IPS-20b (cell line): Measurements from ENCODE around the gene PCDHGB4.
"Not testable (repeated sequence)": the region's sequence is repeated elsewhere in the genome, so short reads cannot be mapped to it uniquely, and the experiment has no call there.

Source experiments
- H3K27ac ChIP-seq: one replicate; pipeline ENCODE4 v1.5.1; 2013; ENCODE audit warnings: low read length
- H3K27me3 ChIP-seq: 2 replicates; pipeline ENCODE4 v1.6.1; 2013; ENCODE audit warnings: mild to moderate bottlenecking, low read length, inconsistent platforms; ENCODE audit not compliant: insufficient read depth
- H3K36me3 ChIP-seq: 2 replicates; pipeline ENCODE4 v1.6.1; 2013; ENCODE audit warnings: low read depth, mild to moderate bottlenecking, inconsistent platforms, low read length, moderate library complexity; ENCODE audit not compliant: insufficient read depth
- H3K4me1 ChIP-seq: 2 replicates; pipeline ENCODE4 v1.6.1; 2013; ENCODE audit warnings: mild to moderate bottlenecking, control low read depth, inconsistent platforms, low read length, moderate library complexity; ENCODE audit not compliant: insufficient read depth
- H3K4me3 ChIP-seq: 2 replicates; pipeline ENCODE4 v1.5.1; 2013; ENCODE audit warnings: mild to moderate bottlenecking, low read length, inconsistent platforms
- H3K9ac ChIP-seq: 2 replicates; pipeline ENCODE4 v1.6.1; 2013; ENCODE audit warnings: low read depth, mild to moderate bottlenecking, inconsistent platforms, low read length, moderate library complexity
- H3K9me3 ChIP-seq: 2 replicates; pipeline ENCODE4 v1.6.1; 2013; ENCODE audit warnings: mild to moderate bottlenecking, low read depth, low read length, inconsistent platforms; ENCODE audit not compliant: insufficient read depth

Gene PCDHGB4

DNA sequence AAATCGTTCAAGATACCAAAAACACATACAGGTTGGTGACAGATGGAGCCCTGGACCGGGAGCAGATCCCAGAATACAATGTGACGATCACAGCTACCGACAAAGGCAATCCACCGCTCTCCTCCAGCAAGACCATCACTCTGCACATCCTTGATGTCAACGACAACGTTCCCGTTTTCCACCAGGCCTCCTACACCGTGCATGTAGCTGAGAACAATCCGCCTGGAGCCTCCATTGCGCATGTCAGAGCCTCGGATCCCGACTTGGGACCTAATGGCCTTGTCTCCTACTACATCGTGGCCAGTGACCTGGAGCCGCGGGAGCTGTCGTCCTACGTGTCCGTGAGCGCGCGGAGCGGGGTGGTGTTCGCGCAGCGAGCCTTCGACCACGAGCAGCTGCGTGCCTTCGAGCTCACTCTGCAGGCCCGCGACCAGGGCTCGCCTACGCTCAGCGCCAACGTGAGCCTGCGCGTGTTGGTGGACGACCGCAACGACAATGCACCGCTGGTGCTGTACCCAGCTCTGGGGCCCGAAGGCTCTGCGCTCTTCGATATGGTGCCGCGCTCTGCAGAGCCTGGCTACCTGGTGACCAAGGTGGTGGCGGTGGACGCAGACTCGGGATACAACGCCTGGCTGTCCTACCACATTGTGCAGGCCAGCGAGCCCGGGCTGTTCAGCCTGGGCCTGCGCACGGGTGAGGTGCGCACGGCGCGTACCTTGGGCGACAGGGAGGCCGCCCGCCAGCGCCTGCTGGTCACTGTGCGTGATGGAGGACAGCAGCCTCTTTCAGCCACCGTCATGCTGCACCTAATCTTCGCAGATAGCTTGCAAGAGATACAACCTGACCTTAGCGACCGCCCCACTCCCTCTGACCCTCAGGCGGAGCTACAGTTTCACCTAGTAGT, 15.7 kb upstream of the PCDHGB4 start:
- Histone ChIP-seq H3K27ac (no peak overlapping the region), H3K9me3 (peaks cover 67% of the 10 kb centered on the region), H3K4me3 (no peak overlapping the region; the same call in 1 of the 2 replicates)

DNA sequence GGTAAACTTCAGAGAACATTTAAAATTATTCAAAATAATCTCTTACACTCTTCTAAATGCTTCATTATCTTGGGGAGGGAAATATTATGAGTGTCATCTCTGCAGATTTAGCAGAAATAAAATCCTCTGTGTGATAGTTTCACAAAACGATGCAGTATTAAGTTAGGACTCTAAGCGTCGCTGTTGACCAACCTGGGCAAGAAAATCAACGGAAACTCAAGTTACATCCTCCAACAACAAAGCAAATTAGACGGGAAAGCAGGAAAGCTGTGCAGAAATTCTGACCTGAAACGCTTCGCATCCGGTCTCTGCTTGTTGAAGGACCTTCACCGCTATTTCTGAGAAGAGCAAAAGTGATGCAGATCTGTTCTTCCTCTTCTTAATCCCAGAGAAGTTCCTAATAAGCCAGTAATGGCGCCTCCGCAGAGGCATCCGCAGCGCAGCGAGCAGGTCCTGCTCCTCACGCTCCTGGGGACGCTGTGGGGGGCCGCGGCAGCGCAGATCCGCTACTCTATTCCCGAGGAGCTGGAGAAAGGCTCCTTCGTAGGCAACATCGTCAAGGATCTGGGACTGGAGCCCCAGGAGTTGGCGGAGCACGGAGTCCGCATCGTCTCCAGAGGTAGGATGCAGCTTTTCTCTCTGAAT, 13.7 kb upstream of the PCDHGB4 start, which contains the start of gene PCDHGA6:
PCDHGA6 (plus strand) TSS at position 219 of the 645 bp plus-strand sequence; CDS start at position 412, 193 bp downstream.
- Histone ChIP-seq H3K36me3 (no peaks in the 10 kb centered on the region), H3K9ac (no peak within 1 kb of the TSS), H3K4me1 (no peaks in the 10 kb centered on the region), H3K27me3 (no peaks in the 10 kb centered on the region), H3K4me3 (no peak within 1 kb of the TSS), H3K27ac (no peak within 1 kb of the TSS), H3K9me3 (peaks cover 74% of the 10 kb centered on the region)

More for the DNA sequence above, 15.7 kb upstream of the PCDHGB4 start:
- no peaks in the 10 kb centered on the region for H3K36me3 ChIP-seq
- H3K4me1 ChIP-seq, result no peaks in the 10 kb centered on the region
- no peak overlapping the region for H3K9ac ChIP-seq
- H3K27me3 ChIP-seq, result no peaks in the 10 kb centered on the region

DNA sequence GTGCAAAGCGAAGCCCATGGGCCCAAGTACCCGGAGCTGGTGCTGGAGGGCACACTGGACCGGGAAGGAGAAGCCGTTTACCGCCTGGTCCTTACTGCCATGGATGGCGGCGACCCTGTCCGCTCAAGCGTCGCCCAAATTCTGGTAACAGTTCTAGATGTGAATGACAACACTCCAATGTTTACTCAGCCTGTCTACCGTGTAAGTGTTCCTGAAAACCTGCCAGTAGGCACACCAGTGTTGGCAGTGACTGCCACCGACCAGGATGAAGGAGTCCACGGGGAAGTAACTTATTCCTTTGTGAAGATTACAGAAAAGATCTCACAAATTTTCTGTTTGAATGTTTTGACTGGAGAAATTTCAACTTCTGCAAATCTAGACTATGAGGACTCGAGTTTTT, 12.9 kb upstream of the PCDHGB4 start:
- Histone ChIP-seq H3K9ac (no peak overlapping the region), H3K4me1 (no peaks in the 10 kb centered on the region), H3K4me3 (no peak overlapping the region), H3K27ac (no peak overlapping the region), H3K27me3 (no peaks in the 10 kb centered on the region), H3K36me3 (no peaks in the 10 kb centered on the region), H3K9me3 (peaks cover 76% of the 10 kb centered on the region)

DNA sequence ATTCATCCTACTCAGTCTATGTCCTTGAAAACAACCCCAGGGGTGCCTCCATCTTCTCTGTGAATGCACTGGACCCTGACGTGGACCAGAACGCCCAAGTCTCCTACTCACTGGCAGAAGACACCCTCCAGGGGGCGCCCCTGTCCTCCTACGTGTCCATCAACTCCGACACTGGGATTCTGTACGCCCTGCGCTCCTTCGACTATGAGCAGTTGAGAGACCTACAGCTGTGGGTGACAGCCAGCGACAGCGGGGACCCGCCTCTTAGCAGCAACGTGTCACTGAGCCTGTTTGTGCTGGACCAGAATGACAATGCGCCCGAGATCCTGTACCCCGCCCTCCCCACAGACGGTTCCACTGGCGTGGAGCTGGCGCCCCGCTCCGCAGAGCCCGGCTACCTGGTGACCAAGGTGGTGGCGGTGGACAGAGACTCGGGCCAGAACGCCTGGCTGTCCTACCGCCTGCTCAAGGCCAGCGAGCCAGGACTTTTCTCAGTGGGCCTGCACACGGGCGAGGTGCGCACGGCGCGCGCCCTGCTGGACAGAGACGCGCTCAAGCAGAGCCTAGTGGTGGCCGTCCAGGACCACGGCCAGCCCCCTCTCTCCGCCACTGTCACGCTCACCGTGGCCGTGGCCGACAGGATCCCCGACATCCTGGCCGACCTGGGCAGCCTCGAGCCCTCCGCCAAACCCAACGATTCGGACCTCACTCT, 11.9 kb upstream of the PCDHGB4 start:
- H3K36me3 ChIP-seq, H3K4me3 ChIP-seq, H3K27ac ChIP-seq, H3K9ac ChIP-seq, H3K4me1 ChIP-seq, H3K27me3 ChIP-seq: not testable (repeated sequence)
- peaks cover 67% of the 10 kb centered on the region for H3K9me3 ChIP-seq

DNA sequence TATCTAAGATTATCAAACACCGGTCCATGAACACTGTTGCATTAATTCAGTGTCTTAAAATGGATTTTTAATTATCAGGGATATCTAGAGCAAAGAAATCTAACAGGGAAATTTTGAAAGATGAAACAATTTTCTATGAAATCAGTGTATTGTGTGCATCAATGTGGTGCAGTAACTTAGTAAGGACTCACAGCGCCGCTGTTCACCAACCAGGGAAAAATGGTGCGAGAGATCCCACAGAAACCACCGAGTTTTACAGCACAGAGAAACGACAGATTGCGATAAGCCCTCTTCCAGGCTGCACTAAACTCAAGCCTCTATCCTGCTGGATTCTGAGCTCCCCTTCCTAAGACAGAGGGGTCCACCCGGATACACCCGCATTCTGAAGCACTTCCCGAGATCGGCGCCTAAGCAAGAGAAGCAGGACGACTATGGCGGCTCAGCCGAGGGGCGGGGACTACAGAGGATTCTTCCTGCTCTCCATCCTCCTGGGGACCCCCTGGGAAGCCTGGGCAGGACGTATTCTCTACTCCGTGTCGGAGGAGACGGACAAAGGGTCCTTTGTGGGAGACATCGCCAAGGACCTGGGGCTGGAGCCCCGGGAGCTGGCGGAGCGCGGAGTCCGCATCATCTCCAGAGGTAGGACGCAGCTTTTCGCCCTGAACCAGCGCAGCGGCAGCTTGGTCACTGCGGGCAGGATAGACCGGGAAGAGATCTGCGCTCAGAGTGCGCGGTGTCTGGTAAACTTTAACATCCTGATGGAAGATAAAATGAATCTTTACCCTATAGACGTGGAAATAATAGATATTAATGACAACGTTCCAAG, 4.8 kb upstream of the PCDHGB4 start, which contains the start of gene PCDHGA7:
PCDHGA7 (plus strand) TSS at position 274 of the 826 bp plus-strand sequence; CDS start at position 432, 158 bp downstream.
- H3K27me3 ChIP-seq, result no peaks in the 10 kb centered on the region
- H3K36me3 ChIP-seq, result no peaks in the 10 kb centered on the region
- no peak within 1 kb of the TSS for H3K9ac ChIP-seq
- H3K4me1 ChIP-seq, result no peaks in the 10 kb centered on the region
- no peak within 1 kb of the TSS for H3K4me3 ChIP-seq
- H3K27ac ChIP-seq, result no peak within 1 kb of the TSS
- peaks cover 54% of the 10 kb centered on the region for H3K9me3 ChIP-seq

DNA sequence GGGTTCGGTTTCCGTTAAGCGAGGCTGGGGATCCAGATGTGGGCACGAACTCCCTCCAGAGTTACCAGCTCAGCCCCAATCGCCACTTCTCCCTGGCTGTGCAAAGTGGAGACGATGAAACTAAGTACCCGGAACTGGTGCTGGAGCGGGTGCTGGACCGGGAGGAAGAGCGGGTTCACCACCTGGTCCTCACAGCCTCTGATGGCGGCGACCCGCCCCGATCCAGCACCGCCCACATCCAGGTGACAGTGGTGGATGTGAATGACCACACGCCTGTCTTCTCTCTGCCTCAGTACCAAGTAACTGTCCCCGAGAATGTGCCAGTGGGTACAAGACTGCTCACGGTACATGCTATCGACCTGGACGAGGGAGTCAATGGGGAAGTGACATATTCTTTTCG, 4.2 kb upstream of the PCDHGB4 start:
- Histone ChIP-seq H3K9ac (no peak overlapping the region), H3K36me3 (no peaks in the 10 kb centered on the region), H3K4me3 (no peak overlapping the region), H3K9me3 (peaks cover 57% of the 10 kb centered on the region), H3K4me1 (no peaks in the 10 kb centered on the region), H3K27me3 (no peaks in the 10 kb centered on the region), H3K27ac (no peak overlapping the region)

DNA sequence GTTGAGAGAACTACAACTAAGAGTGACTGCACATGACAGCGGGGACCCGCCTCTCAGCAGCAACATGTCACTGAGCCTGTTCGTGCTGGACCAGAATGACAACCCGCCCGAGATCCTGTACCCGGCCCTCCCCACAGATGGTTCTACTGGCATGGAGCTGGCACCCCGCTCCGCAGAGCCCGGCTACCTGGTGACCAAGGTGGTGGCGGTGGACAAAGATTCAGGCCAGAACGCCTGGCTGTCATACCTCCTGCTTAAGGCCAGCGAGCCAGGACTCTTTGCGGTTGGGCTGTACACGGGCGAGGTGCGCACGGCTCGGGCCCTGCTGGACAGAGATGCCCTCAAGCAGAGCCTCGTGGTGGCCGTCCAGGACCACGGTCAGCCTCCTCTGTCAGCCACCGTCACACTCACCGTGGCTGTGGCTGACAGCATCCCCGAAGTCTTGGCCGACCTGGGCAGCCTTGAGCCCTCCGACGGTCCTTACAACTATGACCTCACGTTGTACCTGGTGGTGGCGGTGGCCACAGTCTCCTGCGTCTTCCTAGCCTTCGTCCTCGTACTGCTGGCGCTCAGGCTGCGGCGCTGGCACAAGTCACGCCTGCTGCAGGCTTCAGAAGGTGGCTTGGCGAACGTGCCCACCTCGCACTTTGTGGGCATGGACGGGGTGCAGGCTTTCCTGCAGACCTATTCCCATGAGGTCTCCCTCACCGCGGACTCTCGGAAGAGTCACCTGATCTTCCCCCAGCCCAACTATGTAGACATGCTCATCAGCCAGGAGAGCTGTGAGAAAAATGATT, 2.8 kb upstream of the PCDHGB4 start:
- H3K36me3 ChIP-seq, result no peaks in the 10 kb centered on the region
- H3K27me3 ChIP-seq, result no peaks in the 10 kb centered on the region
- H3K9me3 ChIP-seq, result peaks cover 65% of the 10 kb centered on the region

DNA sequence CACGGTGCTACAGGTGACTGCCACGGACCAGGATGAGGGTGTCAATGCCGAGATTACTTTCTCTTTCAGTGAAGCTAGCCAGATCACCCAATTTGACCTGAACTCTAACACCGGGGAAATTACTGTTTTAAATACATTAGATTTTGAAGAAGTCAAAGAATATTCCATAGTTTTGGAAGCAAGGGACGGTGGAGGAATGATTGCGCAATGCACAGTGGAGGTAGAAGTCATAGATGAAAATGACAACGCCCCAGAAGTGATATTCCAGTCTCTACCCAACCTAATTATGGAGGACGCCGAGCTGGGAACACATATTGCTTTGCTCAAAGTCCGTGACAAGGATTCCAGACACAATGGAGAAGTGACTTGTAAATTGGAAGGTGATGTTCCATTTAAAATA, 1.2 kb downstream of the PCDHGB4 start:
- Histone ChIP-seq H3K4me1 (no peaks in the 10 kb centered on the region), H3K27me3 (no peaks in the 10 kb centered on the region), H3K9me3 (peaks cover 74% of the 10 kb centered on the region), H3K4me3 (no peak overlapping the region; the same call in 1 of the 2 replicates), H3K27ac (no peak overlapping the region), H3K36me3 (no peaks in the 10 kb centered on the region), H3K9ac (no peak overlapping the region)

More for the DNA sequence above, 2.8 kb upstream of the PCDHGB4 start:
- no peak overlapping the region for H3K27ac ChIP-seq
- no peaks in the 10 kb centered on the region for H3K4me1 ChIP-seq
- H3K9ac ChIP-seq, result no peak overlapping the region
- no peak overlapping the region for H3K4me3 ChIP-seq

DNA sequence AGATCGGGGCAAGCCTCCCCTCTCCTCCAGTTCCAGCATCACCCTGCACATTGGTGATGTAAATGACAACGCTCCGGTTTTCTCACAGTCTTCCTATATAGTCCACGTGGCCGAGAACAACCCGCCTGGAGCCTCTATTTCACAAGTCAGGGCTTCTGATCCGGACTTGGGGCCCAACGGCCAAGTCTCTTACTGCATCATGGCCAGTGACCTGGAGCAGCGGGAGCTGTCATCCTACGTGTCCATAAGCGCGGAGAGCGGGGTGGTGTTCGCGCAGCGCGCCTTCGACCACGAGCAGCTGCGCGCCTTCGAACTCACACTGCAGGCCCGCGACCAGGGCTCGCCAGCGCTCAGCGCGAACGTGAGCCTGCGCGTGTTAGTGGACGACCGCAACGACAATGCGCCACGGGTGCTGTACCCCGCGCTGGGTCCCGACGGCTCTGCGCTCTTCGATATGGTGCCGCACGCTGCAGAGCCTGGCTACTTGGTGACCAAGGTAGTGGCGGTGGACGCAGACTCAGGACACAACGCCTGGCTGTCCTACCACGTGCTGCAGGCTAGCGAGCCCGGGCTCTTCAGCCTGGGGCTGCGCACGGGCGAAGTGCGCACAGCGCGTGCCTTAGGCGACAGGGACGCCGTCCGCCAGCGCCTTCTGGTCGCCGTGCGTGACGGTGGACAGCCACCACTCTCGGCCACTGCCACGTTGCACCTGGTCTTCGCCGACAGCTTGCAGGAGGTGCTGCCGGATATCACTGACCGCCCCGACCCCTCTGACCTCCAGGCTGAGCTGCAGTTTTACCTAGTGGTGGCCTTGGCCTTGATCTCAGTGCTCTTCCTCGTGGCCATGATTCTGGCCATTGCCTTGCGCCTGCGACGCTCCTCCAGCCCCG, 1.9 kb downstream of the PCDHGB4 start:
- Histone ChIP-seq H3K9ac (no peak overlapping the region), H3K4me3 (no peak overlapping the region), H3K36me3 (no peaks in the 10 kb centered on the region), H3K4me1 (no peaks in the 10 kb centered on the region), H3K9me3 (peaks cover 74% of the 10 kb centered on the region), H3K27ac (no peak overlapping the region), H3K27me3 (no peaks in the 10 kb centered on the region)
